ENCODE measurements around the gene CHN2.

GRCh38 chr7:29328045-29328444, 133.5 kb downstream of the CHN2 start:
- TF ChIP-seq CBX3 (IDR thresholded peaks at IDR 0.05; ENCODE audit: low read depth) (no peak), MAX (IDR thresholded peaks at IDR 0.05) (no peak), POLR2AphosphoS5 (IDR thresholded peaks at IDR 0.05; ENCODE audit: low read depth, low read length) (no peak), EZH2 (IDR thresholded peaks at IDR 0.05) (no peak), POLR2A (IDR thresholded peaks at IDR 0.05; ENCODE audit: borderline replicate concordance, extremely low read depth, insufficient read depth, insufficient read length) (no peak), SIN3A (IDR thresholded peaks at IDR 0.05; ENCODE audit: low read depth) (no peak), TCF7L2 (IDR thresholded peaks at IDR 0.05; ENCODE audit: borderline replicate concordance, extremely low read depth, insufficient read depth, insufficient read length) (no peak)
- TF ChIP-seq, protein P1, sequence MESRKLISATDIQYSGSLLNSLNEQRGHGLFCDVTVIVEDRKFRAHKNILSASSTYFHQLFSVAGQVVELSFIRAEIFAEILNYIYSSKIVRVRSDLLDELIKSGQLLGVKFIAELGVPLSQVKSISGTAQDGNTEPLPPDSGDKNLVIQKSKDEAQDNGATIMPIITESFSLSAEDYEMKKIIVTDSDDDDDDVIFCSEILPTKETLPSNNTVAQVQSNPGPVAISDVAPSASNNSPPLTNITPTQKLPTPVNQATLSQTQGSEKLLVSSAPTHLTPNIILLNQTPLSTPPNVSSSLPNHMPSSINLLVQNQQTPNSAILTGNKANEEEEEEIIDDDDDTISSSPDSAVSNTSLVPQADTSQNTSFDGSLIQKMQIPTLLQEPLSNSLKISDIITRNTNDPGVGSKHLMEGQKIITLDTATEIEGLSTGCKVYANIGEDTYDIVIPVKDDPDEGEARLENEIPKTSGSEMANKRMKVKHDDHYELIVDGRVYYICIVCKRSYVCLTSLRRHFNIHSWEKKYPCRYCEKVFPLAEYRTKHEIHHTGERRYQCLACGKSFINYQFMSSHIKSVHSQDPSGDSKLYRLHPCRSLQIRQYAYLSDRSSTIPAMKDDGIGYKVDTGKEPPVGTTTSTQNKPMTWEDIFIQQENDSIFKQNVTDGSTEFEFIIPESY (IDR thresholded peaks at IDR 0.05; ENCODE audit: extremely low read depth, insufficient replicate concordance, low read length): no peak
- TF ChIP-seq, protein P2, sequence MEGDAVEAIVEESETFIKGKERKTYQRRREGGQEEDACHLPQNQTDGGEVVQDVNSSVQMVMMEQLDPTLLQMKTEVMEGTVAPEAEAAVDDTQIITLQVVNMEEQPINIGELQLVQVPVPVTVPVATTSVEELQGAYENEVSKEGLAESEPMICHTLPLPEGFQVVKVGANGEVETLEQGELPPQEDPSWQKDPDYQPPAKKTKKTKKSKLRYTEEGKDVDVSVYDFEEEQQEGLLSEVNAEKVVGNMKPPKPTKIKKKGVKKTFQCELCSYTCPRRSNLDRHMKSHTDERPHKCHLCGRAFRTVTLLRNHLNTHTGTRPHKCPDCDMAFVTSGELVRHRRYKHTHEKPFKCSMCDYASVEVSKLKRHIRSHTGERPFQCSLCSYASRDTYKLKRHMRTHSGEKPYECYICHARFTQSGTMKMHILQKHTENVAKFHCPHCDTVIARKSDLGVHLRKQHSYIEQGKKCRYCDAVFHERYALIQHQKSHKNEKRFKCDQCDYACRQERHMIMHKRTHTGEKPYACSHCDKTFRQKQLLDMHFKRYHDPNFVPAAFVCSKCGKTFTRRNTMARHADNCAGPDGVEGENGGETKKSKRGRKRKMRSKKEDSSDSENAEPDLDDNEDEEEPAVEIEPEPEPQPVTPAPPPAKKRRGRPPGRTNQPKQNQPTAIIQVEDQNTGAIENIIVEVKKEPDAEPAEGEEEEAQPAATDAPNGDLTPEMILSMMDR (IDR thresholded peaks at IDR 0.05 in 2 of 3, conservative IDR thresholded peaks at IDR 0.05 in 1 of 3; ENCODE audit: borderline replicate concordance in 1 of 3, insufficient read depth in 1 of 3, low read depth in 2 of 3, low read length in 2 of 3): no peak

Data from HCT116 (cell line).